GM12875 (cell line): ENCODE data around the gene GPR37.

Experiments
- H3K4me3 ChIP-seq: one replicate; pipeline ENCODE4 v1.5.1; 2011; ENCODE audit warnings: low read depth, low read length, control low read depth
- TF ChIP-seq, protein P1 (sequence below): IDR thresholded peaks from 2 replicates; pipeline ENCODE4 v1.5.1; 2011; ENCODE audit warnings: low read depth, mild to moderate bottlenecking, control low read depth, inconsistent platforms, low read length, moderate library complexity, borderline replicate concordance; ENCODE audit not compliant: insufficient read depth

The GPR37 gene

GRCh38 chr7:124737760-124738300 lies 27.8 kb downstream of the GPR37 start:
- no peak overlapping the region for H3K4me3 ChIP-seq
- TF ChIP-seq, protein P1, sequence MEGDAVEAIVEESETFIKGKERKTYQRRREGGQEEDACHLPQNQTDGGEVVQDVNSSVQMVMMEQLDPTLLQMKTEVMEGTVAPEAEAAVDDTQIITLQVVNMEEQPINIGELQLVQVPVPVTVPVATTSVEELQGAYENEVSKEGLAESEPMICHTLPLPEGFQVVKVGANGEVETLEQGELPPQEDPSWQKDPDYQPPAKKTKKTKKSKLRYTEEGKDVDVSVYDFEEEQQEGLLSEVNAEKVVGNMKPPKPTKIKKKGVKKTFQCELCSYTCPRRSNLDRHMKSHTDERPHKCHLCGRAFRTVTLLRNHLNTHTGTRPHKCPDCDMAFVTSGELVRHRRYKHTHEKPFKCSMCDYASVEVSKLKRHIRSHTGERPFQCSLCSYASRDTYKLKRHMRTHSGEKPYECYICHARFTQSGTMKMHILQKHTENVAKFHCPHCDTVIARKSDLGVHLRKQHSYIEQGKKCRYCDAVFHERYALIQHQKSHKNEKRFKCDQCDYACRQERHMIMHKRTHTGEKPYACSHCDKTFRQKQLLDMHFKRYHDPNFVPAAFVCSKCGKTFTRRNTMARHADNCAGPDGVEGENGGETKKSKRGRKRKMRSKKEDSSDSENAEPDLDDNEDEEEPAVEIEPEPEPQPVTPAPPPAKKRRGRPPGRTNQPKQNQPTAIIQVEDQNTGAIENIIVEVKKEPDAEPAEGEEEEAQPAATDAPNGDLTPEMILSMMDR, result no peak

GRCh38 chr7:124728610-124729009 lies 37.0 kb downstream of the GPR37 start:
- no peak overlapping the region for H3K4me3 ChIP-seq
- TF ChIP-seq, protein P1, result no peak

DNA sequence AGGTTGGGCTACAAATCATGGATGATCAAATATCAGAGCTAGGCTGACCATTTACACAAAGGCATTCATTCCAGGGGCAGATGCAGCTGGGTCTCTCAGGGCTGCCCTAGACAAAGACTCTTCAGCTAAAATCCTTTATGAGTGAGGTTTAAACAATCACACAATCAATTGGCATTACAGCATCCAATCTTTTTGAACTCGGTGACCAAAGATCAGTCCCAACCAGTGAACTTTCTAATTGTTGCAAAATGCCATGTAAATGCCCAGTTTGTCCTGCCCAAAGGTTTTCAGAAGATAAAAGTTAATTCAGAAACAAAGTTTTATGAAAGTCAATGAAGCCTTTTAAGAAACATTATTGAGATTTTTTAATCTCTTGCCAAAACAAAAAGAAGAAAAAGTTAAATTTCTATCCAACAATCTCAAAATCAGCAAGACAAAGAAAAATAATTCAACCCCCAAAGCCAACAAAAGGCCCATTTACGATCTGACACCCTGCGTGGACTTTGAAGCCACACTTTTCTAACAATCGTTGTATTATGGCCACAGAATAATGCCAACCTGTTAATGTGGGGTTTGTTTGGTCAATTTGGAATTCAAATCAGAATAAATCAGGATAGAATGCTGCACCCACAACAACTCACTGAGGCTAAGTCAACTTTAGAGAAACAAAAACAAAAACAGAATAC lies 40.9 kb downstream of the GPR37 start:
- TF ChIP-seq, protein P1, result no peak
- no peak overlapping the region for H3K4me3 ChIP-seq

DNA sequence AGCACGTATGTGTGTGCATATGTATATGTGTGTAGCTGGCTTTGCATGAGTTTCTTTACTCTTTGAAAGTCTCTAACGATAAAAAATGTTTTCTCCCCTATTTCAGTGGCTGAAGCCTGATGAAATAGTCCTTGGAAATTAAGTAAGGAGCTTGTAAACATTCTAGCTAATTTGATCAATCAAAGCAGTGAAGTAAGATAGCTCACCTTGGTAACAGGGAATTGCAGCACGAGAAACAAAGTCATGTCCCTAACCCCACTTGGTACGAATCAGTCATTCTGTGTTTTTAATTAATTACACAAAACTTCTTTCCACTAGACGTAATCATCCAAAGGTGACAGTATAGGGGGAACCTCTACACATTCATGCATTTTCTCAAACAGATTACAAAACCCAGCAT lies 41.5 kb downstream of the GPR37 start:
- no peak overlapping the region for H3K4me3 ChIP-seq
- TF ChIP-seq, protein P1, result no peak

DNA sequence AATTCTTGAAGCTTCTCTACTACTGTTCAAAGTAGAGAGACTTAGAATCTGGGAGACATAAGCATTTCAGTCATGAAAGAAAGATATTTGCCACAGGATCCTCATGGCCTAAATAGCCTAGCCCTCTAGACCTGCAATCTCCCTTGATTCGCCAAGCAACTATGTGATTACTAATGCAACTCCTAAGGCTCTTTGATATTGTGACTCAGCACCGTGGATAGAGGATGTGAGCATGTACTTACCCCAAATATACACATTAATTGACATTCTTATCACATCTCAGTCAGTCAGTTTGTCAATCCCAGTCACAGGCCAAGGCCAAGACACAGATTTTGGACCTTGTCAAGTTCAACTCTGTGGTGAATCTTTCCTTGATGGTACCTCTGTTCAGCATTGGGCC lies 42.6 kb downstream of the GPR37 start:
- H3K4me3 ChIP-seq, result no peak overlapping the region
- TF ChIP-seq, protein P1, result no peak

GRCh38 chr7:124722292-124722691 lies 43.3 kb downstream of the GPR37 start:
- H3K4me3 ChIP-seq, result no peak overlapping the region
- TF ChIP-seq, protein P1, result no peak

DNA sequence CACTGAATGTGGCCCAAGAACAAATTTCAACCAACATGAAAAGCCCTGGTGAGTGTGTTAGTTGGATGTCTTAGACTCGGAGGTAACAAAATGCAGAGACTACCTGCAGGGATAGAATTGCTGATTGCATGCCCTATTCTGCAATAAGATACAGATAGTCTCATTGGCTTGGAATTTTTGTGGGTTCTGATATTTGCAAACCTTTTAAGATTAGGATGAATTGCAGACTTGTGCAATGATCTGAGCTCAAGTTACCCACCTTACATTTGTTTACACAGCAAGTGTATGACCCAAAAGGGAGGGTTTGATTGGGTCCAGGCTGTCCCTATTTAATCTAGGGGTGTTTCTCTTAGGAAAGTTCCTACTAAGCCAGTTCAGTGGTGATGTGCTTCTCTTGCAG lies 45.4 kb downstream of the GPR37 start:
- TF ChIP-seq, protein P1, result no peak
- no peak overlapping the region for H3K4me3 ChIP-seq
